CD4-positive, alpha-beta memory T cell (primary cell): Measurements from ENCODE around the gene GPATCH3. TPM values are rescaled to one million over a fixed set of nuclear protein-coding genes. Genes with fewer than 3 reads are reported as not detected.
"Not testable (repeated sequence)": the region's sequence is repeated elsewhere in the genome, so short reads cannot be mapped to it uniquely, and the experiment has no call there.

Experiments
- CTCF ChIA-PET: fragments of 350-600 bp; sonication (Branson Sonifier 250); formaldehyde crosslinking; loops from one replicate; lab custom pipeline; 2021; ENCODE audit warnings: inconsistent platforms; ENCODE audit not compliant: partially characterized antibody; lab: Charles Lee
- POLR2A ChIA-PET: fragments of 350-600 bp; sonication (Branson Sonifier 250); formaldehyde crosslinking; loops from one replicate; lab custom pipeline; 2021; ENCODE audit not compliant: partially characterized antibody; lab: Charles Lee
- DNase-seq, 5 donors: peaks; one replicate each; pipeline versions ENCODE4 v3.0.0 to v3.0.0-alpha.2; 2020 to 2022; ENCODE audit warnings: mixed read lengths in 1 of 5
- H3K27ac ChIP-seq: one replicate; pipeline ENCODE4 v1.7.0; 2013; ENCODE audit warnings: low read depth, low read length
- H3K27me3 ChIP-seq: 2 replicates; pipeline ENCODE4 v1.7.0; 2013; ENCODE audit warnings: mild to moderate bottlenecking, low read length, moderate library complexity; ENCODE audit not compliant: insufficient read depth
- H3K36me3 ChIP-seq: 2 replicates; pipeline ENCODE4 v1.7.0; 2013; ENCODE audit warnings: mild to moderate bottlenecking, low read length, moderate library complexity; ENCODE audit not compliant: insufficient read depth
- H3K4me1 ChIP-seq: 2 replicates; pipeline ENCODE4 v1.7.0; 2013; ENCODE audit warnings: mild to moderate bottlenecking, low read length, moderate library complexity; ENCODE audit not compliant: insufficient read depth
- H3K4me3 ChIP-seq, 2 donors: one replicate each; pipeline ENCODE4 v1.7.0; 2013; ENCODE audit warnings: low read length in 2 of 2, mild to moderate bottlenecking in 1 of 2
- H3K9me3 ChIP-seq, 2 donors: one replicate each; pipeline ENCODE4 v1.7.0; 2013; ENCODE audit warnings: low read length in 2 of 2, control low read depth in 1 of 2; ENCODE audit not compliant: control insufficient read depth in 1 of 2
- H3K27ac Mint-ChIP-seq, 7 donors: one replicate each; pipeline ENCODE4 v1.8.0; 2020 to 2021; ENCODE audit warnings: mixed read lengths in 7 of 7, mild to moderate bottlenecking in 6 of 7, inconsistent platforms in 3 of 7, moderate library complexity in 3 of 7
- H3K27me3 Mint-ChIP-seq, 2 donors: one replicate each; pipeline ENCODE4 v1.8.0; 2020 to 2021; ENCODE audit warnings: mixed read lengths in 2 of 2
- H3K36me3 Mint-ChIP-seq, 2 donors: one replicate each; pipeline ENCODE4 v1.8.0; 2020 to 2021; ENCODE audit warnings: mixed read lengths in 2 of 2, inconsistent platforms in 1 of 2, mild to moderate bottlenecking in 1 of 2
- H3K4me1 Mint-ChIP-seq, 4 donors: one replicate each; pipeline ENCODE4 v1.8.0; 2020 to 2021; ENCODE audit warnings: mixed read lengths in 4 of 4, mild to moderate bottlenecking in 1 of 4
- H3K4me3 Mint-ChIP-seq, 8 donors: one replicate each; pipeline ENCODE4 v1.8.0; 2020 to 2021; ENCODE audit warnings: mixed read lengths in 8 of 8, mild to moderate bottlenecking in 7 of 8, moderate library complexity in 6 of 8, inconsistent platforms in 3 of 8
- H3K9me3 Mint-ChIP-seq, 8 donors: one replicate each; pipeline ENCODE4 v1.8.0; 2020 to 2021; ENCODE audit warnings: mixed read lengths in 8 of 8, mild to moderate bottlenecking in 5 of 8, inconsistent platforms in 3 of 8, moderate library complexity in 1 of 8
- intact Hi-C: fragments of 100-400 bp; cut with micrococcal nuclease; formaldehyde crosslinking; loops from one replicate; pipeline ENCODE4 v1.15.1; 2023
- polyA plus RNA-seq, 2 donors: library from polyadenylated mRNA; unstranded; fragments of 300-500 nt; fragmentation: Illumina TruSeq; gene quantifications; one replicate each; pipeline ENCODE4 v1.2.3, GENCODE V29; 2021
- total RNA-seq, 2 experiments: library from RNA; stranded (reverse); gene quantifications; one replicate each; pipeline ENCODE4 v1.2.3, GENCODE V29; 2021

The GPATCH3 gene
- total and polyA plus RNA-seq, 4 experiments from 2014 or later: 11.4 to 26.7 (median 19.2) TPM

GRCh38 chr1:26887125-26887524 lies 13.1 kb downstream of the GPATCH3 start:
- Histone ChIP-seq H3K27ac (no peak overlapping the region), H3K27me3 (no peaks in the 10 kb centered on the region), H3K36me3 (peaks cover 60% of the 10 kb centered on the region), H3K4me3 (no peak overlapping the region), H3K9me3 (no peaks in the 10 kb centered on the region), H3K4me1 (peaks cover 34% of the 10 kb centered on the region)
- DNase-seq: peak in 2 of 5 donors; percentile 11 to 20
- Mint-ChIP-seq H3K27me3 (no peaks in the 10 kb centered on the region), H3K4me3 (peak overlapping the region; percentile 22 to 79 (median 52)), H3K4me1 (peaks cover 26 to 42% (median 31%) of the 10 kb centered on the region in 4 donors), H3K27ac (peak overlapping the region; percentile 3 to 97 (median 67)), H3K36me3 (peaks cover 45 to 66% of the 10 kb centered on the region in 2 donors), H3K9me3 (peaks cover 0 to 1% (median 0%) of the 10 kb centered on the region in 8 donors)
- intact Hi-C loops: no loop called here
- CTCF ChIA-PET: interaction anchor here (0.6 to 3.0 kb wide), 16 partner anchors 9 to 285 kb away, joined by 3 to 14 read pairs (median 5); partner anchors contain the start of gene GPATCH3
- POLR2A ChIA-PET: interaction anchor here (0.6 to 7.0 kb wide), 4 partner anchors 12 to 267 kb away, joined by 3 to 114 read pairs (median 6); partner anchors contain the start of gene GPATCH3

GRCh38 chr1:26882696-26883463 lies 17.4 kb downstream of the GPATCH3 start:
- CTCF ChIA-PET: interaction anchor here (0.8 to 3.1 kb wide), 8 partner anchors 9 to 281 kb away, joined by 3 to 11 read pairs (median 4); partner anchors contain the start of gene GPATCH3
- Histone ChIP-seq H3K27me3 (no peaks in the 10 kb centered on the region), H3K9me3 (no peaks in the 10 kb centered on the region), H3K4me1 (peaks cover 6% of the 10 kb centered on the region), H3K36me3 (peaks cover 61% of the 10 kb centered on the region), H3K4me3 (no peak overlapping the region), H3K27ac (no peak overlapping the region)
- POLR2A ChIA-PET: interaction anchor here (1.1 kb wide), 1 partner anchor 14 kb away, joined by 3 read pairs; no protein-coding TSS in a partner anchor
- intact Hi-C loops: no loop called here
- no peaks in the 10 kb centered on the region for H3K27me3 Mint-ChIP-seq
- H3K27ac Mint-ChIP-seq: peak overlapping the region in 4 of 7 donors; percentile 7 to 82 (median 22)
- H3K9me3 Mint-ChIP-seq: peaks cover 0 to 3% (median 0%) of the 10 kb centered on the region in 8 donors
- H3K4me3 Mint-ChIP-seq: no peak overlapping the region
- DNase-seq: no peak
- H3K36me3 Mint-ChIP-seq: peaks cover 44 to 64% of the 10 kb centered on the region in 2 donors
- H3K4me1 Mint-ChIP-seq: peaks cover 6 to 14% (median 10%) of the 10 kb centered on the region in 4 donors

DNA sequence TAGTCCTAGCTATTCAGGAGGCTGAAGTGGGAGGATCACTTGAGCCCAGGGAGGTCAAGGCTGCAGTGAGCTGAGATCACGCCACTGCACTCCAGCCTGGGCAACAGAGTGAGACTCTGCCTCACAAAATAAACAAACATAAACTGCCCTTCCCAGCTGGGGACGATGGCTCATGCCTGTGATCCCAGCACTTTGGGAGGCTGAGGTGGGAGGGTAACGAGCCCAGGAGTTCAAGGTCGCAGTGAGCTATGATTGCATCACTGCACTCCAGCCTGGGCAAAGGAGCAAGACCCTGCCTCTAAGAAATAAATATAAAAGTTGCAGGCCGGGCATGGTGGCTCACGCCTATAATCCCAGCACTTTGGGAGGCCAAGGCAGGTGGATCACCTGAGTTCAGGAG lies 18.7 kb downstream of the GPATCH3 start:
- H3K4me3 Mint-ChIP-seq, H3K27me3 ChIP-seq, H3K4me1 ChIP-seq, H3K9me3 ChIP-seq, H3K9me3 Mint-ChIP-seq, H3K27me3 Mint-ChIP-seq, H3K27ac ChIP-seq, H3K4me1 Mint-ChIP-seq, H3K4me3 ChIP-seq, intact Hi-C loops, DNase-seq: not testable (repeated sequence)
- peak overlapping the region in 1 of 7 donors; percentile 22 for H3K27ac Mint-ChIP-seq
- peaks cover 39 to 63% of the 10 kb centered on the region in 2 donors for H3K36me3 Mint-ChIP-seq
- ChIA-PET POLR2A (interaction anchor here (0.6 to 2.0 kb wide), 4 partner anchors 9 to 198 kb away, joined by 3 to 5 read pairs (median 4); partner anchors contain the start of gene GPN2), CTCF (interaction anchor here (1.2 to 5.2 kb wide), 10 partner anchors 9 to 280 kb away, joined by 3 to 45 read pairs (median 7); partner anchors contain the start of genes GPATCH3 and GPN2)
- H3K36me3 ChIP-seq: peaks cover 64% of the 10 kb centered on the region

DNA sequence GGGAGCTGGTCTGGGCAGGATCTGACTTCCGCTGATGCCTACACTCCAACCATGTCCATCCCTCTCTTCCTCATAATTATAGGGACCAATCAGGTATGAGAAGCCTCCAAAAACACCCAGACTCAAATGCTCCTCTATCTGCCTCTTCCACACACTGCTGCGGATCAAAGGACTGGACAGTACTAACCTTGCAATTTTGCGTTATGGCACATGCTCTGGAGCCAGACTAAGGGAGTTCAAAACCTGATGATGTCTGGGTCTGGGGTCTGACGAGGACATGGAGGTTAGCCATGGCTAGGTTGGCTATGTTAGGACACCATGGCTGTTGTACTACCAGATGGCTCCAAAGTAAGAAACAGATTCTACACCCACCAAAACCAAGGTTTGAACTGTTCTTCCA lies 20.5 kb downstream of the GPATCH3 start:
- peaks cover 0 to 3% (median 0%) of the 10 kb centered on the region in 8 donors for H3K9me3 Mint-ChIP-seq
- intact Hi-C loops: no loop called here
- Histone ChIP-seq H3K9me3 (no peaks in the 10 kb centered on the region), H3K4me3 (no peak overlapping the region), H3K36me3 (peaks cover 56% of the 10 kb centered on the region), H3K4me1 (no peaks in the 10 kb centered on the region), H3K27me3 (no peaks in the 10 kb centered on the region), H3K27ac (no peak overlapping the region)
- peaks cover 30 to 55% of the 10 kb centered on the region in 2 donors for H3K36me3 Mint-ChIP-seq
- CTCF ChIA-PET: interaction anchor here (1.3 to 5.2 kb wide), 13 partner anchors 10 to 278 kb away, joined by 3 to 45 read pairs (median 10); partner anchors contain the start of genes GPATCH3 and GPN2
- no peaks in the 10 kb centered on the region for H3K27me3 Mint-ChIP-seq
- no peak overlapping the region for H3K27ac Mint-ChIP-seq
- POLR2A ChIA-PET: no interaction called here
- H3K4me3 Mint-ChIP-seq: no peak overlapping the region
- DNase-seq: no peak
- peaks cover 0 to 5% (median 3%) of the 10 kb centered on the region in 4 donors for H3K4me1 Mint-ChIP-seq

DNA sequence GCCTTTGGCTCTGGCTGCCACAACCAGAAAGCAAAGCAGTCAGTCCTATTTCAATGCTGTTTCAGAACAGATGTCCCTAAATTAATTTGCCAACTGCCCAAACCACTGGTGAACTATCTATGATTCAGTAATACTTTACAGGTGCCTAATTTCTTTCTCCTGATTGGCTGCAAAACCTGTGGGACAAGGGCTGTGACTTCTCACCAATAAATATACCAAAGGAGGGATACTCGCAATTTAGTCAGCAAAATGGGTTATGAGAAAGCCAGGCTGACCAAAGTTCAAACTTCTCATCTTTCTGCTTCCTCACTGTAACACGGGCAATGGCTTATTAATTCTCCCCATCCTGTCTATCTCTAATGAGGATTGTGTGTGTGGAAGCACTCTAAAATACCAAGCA lies 22.9 kb downstream of the GPATCH3 start:
- H3K36me3 Mint-ChIP-seq: peaks cover 11 to 33% of the 10 kb centered on the region in 2 donors
- H3K9me3 Mint-ChIP-seq: peaks cover 0 to 2% (median 0%) of the 10 kb centered on the region in 8 donors
- no peak overlapping the region for H3K4me3 Mint-ChIP-seq
- no peak overlapping the region for H3K27ac Mint-ChIP-seq
- no peak overlapping the region for H3K27ac ChIP-seq
- intact Hi-C loops: no loop called here
- H3K9me3 ChIP-seq: no peaks in the 10 kb centered on the region
- no peak overlapping the region for H3K4me3 ChIP-seq
- no peaks in the 10 kb centered on the region for H3K27me3 ChIP-seq
- POLR2A ChIA-PET: interaction anchor here (1.5 to 2.4 kb wide), 2 partner anchors 12 to 13 kb away, joined by 4 to 14 read pairs; partner anchors contain the start of gene GPN2
- CTCF ChIA-PET: interaction anchor here (0.7 to 5.2 kb wide), 7 partner anchors 9 to 275 kb away, joined by 3 to 45 read pairs (median 4); no protein-coding TSS in a partner anchor
- no peak for DNase-seq
- H3K4me1 ChIP-seq: no peaks in the 10 kb centered on the region
- H3K4me1 Mint-ChIP-seq: peaks cover 0 to 1% (median under 1%) of the 10 kb centered on the region in 4 donors
- H3K36me3 ChIP-seq: peaks cover 32% of the 10 kb centered on the region
- no peaks in the 10 kb centered on the region for H3K27me3 Mint-ChIP-seq

DNA sequence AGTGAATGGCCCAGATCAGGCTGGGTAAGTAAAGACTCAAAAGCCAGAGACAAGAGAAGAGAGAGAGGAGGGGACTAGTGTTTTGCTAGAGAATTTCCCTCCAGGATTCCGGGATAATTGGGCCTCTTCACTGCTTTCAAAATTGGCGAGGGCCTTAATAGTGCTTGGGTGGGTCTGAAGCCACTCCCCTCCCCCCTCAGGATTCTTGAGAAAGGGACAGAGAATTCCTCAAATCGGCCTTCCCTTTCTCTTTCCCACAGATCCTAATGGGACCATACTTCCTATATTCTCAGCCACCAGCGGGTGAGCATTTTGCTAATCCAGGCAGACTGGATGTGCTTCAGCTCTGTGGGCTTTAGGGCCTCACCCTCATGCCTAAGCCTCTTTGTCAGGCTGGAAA lies 25.4 kb downstream of the GPATCH3 start:
- intact Hi-C loops: no loop called here

More for the DNA sequence above, 25.4 kb downstream of the GPATCH3 start:
- Histone ChIP-seq H3K4me3 (no peak overlapping the region), H3K9me3 (no peaks in the 10 kb centered on the region), H3K27me3 (no peaks in the 10 kb centered on the region), H3K4me1 (no peaks in the 10 kb centered on the region), H3K36me3 (peaks cover 27% of the 10 kb centered on the region), H3K27ac (no peak overlapping the region)
- peaks cover 4 to 21% of the 10 kb centered on the region in 2 donors for H3K36me3 Mint-ChIP-seq
- H3K27me3 Mint-ChIP-seq: no peaks in the 10 kb centered on the region
- CTCF ChIA-PET: interaction anchor here (1.1 to 2.3 kb wide), 4 partner anchors 8 to 64 kb away, joined by 3 to 7 read pairs (median 6); no protein-coding TSS in a partner anchor
- H3K27ac Mint-ChIP-seq: peak overlapping the region in 2 of 7 donors; percentile 2 to 30
- no peak for DNase-seq
- peaks cover 0 to 1% (median 0%) of the 10 kb centered on the region in 4 donors for H3K4me1 Mint-ChIP-seq
- H3K4me3 Mint-ChIP-seq: no peak overlapping the region
- H3K9me3 Mint-ChIP-seq: peaks cover 0 to 2% (median 0%) of the 10 kb centered on the region in 8 donors
- POLR2A ChIA-PET: interaction anchor here (0.6 kb wide), 1 partner anchor 117 kb away, joined by 3 read pairs; no protein-coding TSS in a partner anchor
